Thoracic aorta (tissue), 2 donors: Measurements from ENCODE around the gene USP32. TPM values are rescaled to one million over a fixed set of nuclear protein-coding genes. Genes with fewer than 3 reads are reported as not detected.

ENCODE experiments used
- ATAC-seq: fragments of 150-250 bp; one replicate; pipeline ENCODE4 v1.8.0; 2017; ENCODE audit warnings: low read depth; ENCODE audit not compliant: insufficient number of reproducible peaks, low FRiP score
- DNase-seq: peaks from one replicate; pipeline ENCODE4 v3.0.0-alpha.2; 2020; ENCODE audit warnings: low spot score
- H3K27ac ChIP-seq, 2 donors: fragments of 200-600 bp; sonication (generic); 1 replicate in 1 of 2; 2 replicates in 1 of 2; pipeline ENCODE4 v1.5.1; 2016; ENCODE audit warnings: mild to moderate bottlenecking in 2 of 2, moderate library complexity in 2 of 2
- H3K27me3 ChIP-seq: fragments of 200-600 bp; sonication (generic); replicated peaks from 2 replicates; pipeline ENCODE4 v1.6.0; 2016; ENCODE audit warnings: mild to moderate bottlenecking; ENCODE audit not compliant: insufficient read depth
- H3K36me3 ChIP-seq: fragments of 200-600 bp; sonication (generic); one replicate; pipeline ENCODE4 v1.5.1; 2016
- H3K4me1 ChIP-seq, 2 donors: fragments of 200-600 bp; sonication (generic); 1 replicate in 1 of 2; 2 replicates in 1 of 2; pipeline versions ENCODE4 v1.5.1 to v1.6.0; 2016; ENCODE audit warnings: low read depth in 2 of 2, mild to moderate bottlenecking in 1 of 2; ENCODE audit not compliant: control insufficient read depth in 1 of 2
- H3K4me3 ChIP-seq: fragments of 200-600 bp; sonication (generic); 2 replicates; pipeline ENCODE4 v1.5.1; 2016; ENCODE audit warnings: mild to moderate bottlenecking
- H3K9me3 ChIP-seq: fragments of 200-600 bp; sonication (generic); 2 replicates; pipeline ENCODE4 v1.5.1; 2016
- total RNA-seq, 2 donors: library from RNA; depleted of rRNA; stranded (reverse); fragments of >200 nt; gene quantifications; one replicate each; pipeline versions ENCODE4 v1.1.0 to v1.2.3, GENCODE V29; 2016
- TF ChIP-seq, protein P1 (sequence below): fragments of 200-600 bp; sonication (generic); IDR thresholded peaks from one replicate; pipeline ENCODE4 v1.5.1; 2019; ENCODE audit warnings: antibody characterized with exemption

USP32 gene
- total RNA-seq, 2 donors from 2014 or later, result 24.8 to 58.4 TPM

DNA sequence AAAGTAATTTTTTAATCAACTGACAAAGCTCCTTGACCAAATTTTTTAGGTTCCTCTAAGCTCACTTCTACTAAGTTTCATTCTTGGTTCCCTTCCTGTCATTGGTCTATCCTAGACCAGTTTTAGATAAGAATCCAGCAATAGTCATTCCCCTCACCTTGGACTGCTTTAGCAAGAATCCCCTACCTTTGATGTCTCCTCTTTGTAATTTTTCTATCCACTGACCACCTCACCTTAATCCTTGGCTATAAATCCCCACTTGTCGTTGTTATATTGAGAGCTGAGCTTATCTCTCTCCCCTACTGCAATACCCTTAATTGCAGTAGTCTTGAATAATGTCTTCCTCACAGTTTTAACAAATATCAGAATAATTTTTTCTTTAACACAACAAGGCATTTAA, 107.2 kb downstream of the USP32 start:
- no peak overlapping the region for H3K4me3 ChIP-seq
- no peak overlapping the region for H3K27ac ChIP-seq
- TF ChIP-seq, protein P1, sequence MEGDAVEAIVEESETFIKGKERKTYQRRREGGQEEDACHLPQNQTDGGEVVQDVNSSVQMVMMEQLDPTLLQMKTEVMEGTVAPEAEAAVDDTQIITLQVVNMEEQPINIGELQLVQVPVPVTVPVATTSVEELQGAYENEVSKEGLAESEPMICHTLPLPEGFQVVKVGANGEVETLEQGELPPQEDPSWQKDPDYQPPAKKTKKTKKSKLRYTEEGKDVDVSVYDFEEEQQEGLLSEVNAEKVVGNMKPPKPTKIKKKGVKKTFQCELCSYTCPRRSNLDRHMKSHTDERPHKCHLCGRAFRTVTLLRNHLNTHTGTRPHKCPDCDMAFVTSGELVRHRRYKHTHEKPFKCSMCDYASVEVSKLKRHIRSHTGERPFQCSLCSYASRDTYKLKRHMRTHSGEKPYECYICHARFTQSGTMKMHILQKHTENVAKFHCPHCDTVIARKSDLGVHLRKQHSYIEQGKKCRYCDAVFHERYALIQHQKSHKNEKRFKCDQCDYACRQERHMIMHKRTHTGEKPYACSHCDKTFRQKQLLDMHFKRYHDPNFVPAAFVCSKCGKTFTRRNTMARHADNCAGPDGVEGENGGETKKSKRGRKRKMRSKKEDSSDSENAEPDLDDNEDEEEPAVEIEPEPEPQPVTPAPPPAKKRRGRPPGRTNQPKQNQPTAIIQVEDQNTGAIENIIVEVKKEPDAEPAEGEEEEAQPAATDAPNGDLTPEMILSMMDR, result no peak
- DNase-seq, result no peak
- no peak for ATAC-seq
- H3K4me1 ChIP-seq, result no peaks in the 10 kb centered on the region
- peaks cover 3% of the 10 kb centered on the region for H3K36me3 ChIP-seq
- H3K27me3 ChIP-seq, result no peaks in the 10 kb centered on the region
- H3K9me3 ChIP-seq, result no peaks in the 10 kb centered on the region

DNA sequence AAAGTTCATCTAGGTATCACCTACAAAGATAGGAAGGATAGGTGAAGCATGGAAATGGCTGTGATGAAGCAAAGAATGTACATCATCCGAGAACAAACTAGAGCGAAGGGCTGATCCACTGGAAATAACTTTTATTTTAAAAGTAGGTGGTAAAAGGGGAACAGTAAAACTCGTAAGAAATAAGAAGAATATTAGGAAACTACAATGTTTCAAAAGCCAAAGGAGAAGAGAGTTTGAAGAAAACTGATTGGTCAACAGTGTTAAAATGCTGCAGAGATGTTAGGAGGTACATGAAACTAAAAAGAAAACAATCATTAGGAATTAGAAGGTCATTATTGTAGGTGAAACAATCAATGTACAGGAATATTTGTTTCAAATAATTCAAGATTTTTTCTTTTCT, 108.1 kb downstream of the USP32 start:
- no peak for ATAC-seq
- no peak for DNase-seq

DNA sequence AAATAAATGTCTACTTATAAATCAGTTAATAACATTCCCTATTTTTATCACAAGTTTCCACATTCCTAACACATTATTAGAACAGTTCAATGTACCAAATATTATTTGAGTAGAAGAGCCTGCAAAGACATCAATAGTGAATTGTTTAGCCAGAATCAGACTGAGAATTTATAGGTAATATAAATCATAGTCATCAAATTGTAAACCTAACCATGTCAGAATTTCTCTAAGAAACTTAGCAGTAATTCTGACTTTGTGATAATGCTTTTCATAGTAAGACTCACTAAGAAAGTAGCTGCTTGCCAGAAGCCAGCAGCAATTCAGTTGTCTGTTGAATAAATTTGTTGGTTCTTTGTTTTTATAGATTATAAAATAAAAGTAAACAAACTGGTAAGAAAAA, 111.3 kb downstream of the USP32 start:
- Histone ChIP-seq H3K4me1 (no peaks in the 10 kb centered on the region), H3K4me3 (no peak overlapping the region), H3K27me3 (no peaks in the 10 kb centered on the region), H3K9me3 (no peaks in the 10 kb centered on the region), H3K36me3 (no peaks in the 10 kb centered on the region), H3K27ac (no peak overlapping the region)
- no peak for ATAC-seq
- no peak for DNase-seq
- TF ChIP-seq, protein P1, result no peak

More for the DNA sequence above, 108.1 kb downstream of the USP32 start:
- Histone ChIP-seq H3K27ac (no peak overlapping the region), H3K9me3 (no peaks in the 10 kb centered on the region), H3K27me3 (no peaks in the 10 kb centered on the region), H3K4me1 (no peaks in the 10 kb centered on the region), H3K4me3 (no peak overlapping the region), H3K36me3 (peaks cover 3% of the 10 kb centered on the region)
- TF ChIP-seq, protein P1, result no peak

DNA sequence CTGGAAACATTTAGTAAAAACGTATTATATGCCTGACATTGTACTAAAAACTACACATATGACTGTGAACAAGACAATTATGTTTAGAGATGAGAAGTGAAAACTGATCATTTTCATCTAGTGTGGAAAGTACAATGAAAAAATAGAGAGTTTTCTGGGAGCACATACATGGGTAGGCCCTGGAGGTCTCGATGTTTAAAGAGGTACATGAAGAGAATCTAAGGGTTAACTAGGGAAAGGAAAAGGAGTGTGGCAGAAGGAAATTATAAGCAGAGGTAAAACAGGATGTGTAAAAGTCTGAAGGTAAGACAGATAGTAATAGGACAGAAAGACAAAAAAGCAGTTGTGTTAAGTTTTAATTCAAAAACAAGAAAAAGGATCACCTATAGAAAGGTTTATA, 113.7 kb downstream of the USP32 start:
- ATAC-seq (no peak), DNase-seq (no peak)
- Histone ChIP-seq H3K27ac (no peak overlapping the region), H3K9me3 (no peaks in the 10 kb centered on the region), H3K27me3 (no peaks in the 10 kb centered on the region), H3K36me3 (no peaks in the 10 kb centered on the region), H3K4me1 (peaks cover 0 to 2% of the 10 kb centered on the region in 2 donors), H3K4me3 (no peak overlapping the region)
- TF ChIP-seq, protein P1, result no peak

DNA sequence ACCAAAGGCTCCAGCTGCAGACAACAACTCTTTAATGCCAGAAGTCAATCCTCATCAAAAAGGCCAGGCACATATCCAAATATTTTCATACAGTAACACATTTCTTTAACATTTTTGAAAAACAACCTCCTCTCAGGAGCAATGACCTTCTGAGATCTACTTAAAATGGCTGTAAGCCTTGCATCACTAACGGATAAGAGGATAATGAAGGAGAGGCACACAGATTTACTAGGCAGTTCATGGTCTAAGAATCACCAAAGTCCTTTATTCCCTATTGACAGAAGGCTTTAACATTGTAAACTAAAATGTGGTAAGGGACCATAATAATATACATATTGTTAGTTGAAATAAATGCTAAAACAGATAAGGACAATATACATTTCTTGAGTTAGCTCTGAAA, 114.7 kb downstream of the USP32 start:
- Histone ChIP-seq H3K4me3 (no peak overlapping the region), H3K36me3 (no peaks in the 10 kb centered on the region), H3K27me3 (no peaks in the 10 kb centered on the region), H3K27ac (no peak overlapping the region), H3K9me3 (no peaks in the 10 kb centered on the region), H3K4me1 (peaks cover 0 to 6% of the 10 kb centered on the region in 2 donors)
- TF ChIP-seq, protein P1, result no peak
- no peak for ATAC-seq
- no peak for DNase-seq
